Uterus (tissue), 2 donors: ENCODE measurements around the gene PRKN.

Experiments
- POLR2A ChIP-seq, 2 donors: fragments of 450-650 bp; IDR thresholded peaks; one replicate each; pipeline ENCODE4 v1.6.1; 2016; ENCODE audit warnings: antibody characterized with exemption in 2 of 2, mild to moderate bottlenecking in 1 of 2, moderate library complexity in 1 of 2
- TF ChIP-seq, protein P1 (sequence below), 4 experiments: fragments of 200-600 bp in 2 of 4; fragments of 450-650 bp in 2 of 4; sonication (generic) in 2 of 4; IDR thresholded peaks; one replicate each; pipeline ENCODE4 v1.5.1; 2016 to 2019; ENCODE audit warnings: antibody characterized with exemption in 4 of 4, mild to moderate bottlenecking in 2 of 4, moderate library complexity in 1 of 4

GRCh38 chr6:162772466-162772865 lies 44.9 kb upstream of the PRKN start:
- TF ChIP-seq, protein P1, sequence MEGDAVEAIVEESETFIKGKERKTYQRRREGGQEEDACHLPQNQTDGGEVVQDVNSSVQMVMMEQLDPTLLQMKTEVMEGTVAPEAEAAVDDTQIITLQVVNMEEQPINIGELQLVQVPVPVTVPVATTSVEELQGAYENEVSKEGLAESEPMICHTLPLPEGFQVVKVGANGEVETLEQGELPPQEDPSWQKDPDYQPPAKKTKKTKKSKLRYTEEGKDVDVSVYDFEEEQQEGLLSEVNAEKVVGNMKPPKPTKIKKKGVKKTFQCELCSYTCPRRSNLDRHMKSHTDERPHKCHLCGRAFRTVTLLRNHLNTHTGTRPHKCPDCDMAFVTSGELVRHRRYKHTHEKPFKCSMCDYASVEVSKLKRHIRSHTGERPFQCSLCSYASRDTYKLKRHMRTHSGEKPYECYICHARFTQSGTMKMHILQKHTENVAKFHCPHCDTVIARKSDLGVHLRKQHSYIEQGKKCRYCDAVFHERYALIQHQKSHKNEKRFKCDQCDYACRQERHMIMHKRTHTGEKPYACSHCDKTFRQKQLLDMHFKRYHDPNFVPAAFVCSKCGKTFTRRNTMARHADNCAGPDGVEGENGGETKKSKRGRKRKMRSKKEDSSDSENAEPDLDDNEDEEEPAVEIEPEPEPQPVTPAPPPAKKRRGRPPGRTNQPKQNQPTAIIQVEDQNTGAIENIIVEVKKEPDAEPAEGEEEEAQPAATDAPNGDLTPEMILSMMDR (IDR thresholded peaks at IDR 0.05): no peak
- TF ChIP-seq POLR2A (IDR thresholded peaks at IDR 0.05): no peak
